Esophagus mucosa (tissue), 1 donor: ENCODE data around the gene PSMD9. TPM values are rescaled to one million over a fixed set of nuclear protein-coding genes. Genes with fewer than 3 reads are reported as not detected.
"Not testable (repeated sequence)": the region's sequence is repeated elsewhere in the genome, so short reads cannot be mapped to it uniquely, and the experiment has no call there.

Experiments used
- ATAC-seq: fragments of 200-7000 bp; cut with Tn5 transposase; one replicate; pipeline ENCODE4 v1.9.1; 2020
- total RNA-seq: library from RNA; stranded (reverse); gene quantifications from one replicate; pipeline ENCODE4 v1.2.4, GENCODE V29; 2023
- donor health status: DM: yes; HTN: yes; CAD: no.

Gene PSMD9
- total RNA-seq, 1 donor from 2014 or later = 48.7 TPM

DNA sequence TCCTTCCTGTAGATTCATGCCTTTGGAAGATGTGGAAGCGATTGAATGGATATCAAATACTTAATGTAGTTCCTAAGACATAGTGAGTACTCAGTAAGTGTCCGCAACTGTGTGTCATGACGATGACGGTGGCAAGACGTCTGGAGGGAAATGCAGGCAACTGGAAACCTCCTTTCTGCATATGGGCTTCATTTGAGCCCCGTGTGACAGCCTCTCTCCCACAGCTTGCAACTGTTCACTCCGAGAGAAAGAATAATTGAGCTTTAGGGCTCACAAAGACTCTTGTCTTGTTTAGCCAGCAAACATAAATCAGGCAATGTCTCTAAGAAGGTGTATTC is 36.7 kb downstream of the PSMD9 start:
- ATAC-seq = no peak

DNA sequence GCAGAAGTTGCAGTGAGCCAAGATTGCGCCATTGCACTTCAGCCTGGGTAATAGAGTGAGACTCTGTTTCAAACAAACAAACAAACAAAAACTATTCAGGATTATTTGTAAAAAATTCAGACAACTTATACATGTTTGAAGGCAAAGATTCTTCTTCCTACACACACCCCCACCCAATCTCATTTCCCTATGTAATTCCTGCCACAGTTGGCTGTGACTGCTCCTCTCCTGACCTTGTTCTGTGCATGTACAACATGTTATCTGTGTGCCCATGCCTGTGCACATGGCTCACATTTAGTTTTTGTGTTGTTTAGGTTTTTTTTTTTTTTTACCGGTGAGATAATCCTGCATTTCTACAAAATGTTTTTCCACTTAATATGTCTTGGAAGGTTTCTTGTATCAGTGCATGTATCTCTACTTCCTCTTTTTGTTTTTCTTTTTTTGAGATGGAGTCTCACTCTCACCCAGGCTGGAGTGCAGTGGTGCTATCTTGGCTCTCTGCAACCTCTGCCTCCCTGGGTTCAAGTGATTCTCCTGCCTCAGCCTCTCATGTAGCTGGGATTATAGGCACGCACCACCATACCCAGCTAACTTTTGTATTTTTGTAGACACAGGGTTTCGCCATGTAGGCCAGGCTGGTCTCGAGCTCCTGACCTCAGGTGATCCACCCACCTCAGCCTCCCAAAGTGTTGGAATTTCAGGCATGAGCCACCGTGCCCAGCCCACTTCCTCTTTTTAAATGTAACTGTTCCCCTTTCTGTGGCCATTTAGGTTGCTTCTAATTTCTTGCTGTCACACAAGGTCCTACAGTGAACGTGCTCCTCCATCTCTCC is 38.5 kb downstream of the PSMD9 start:
- ATAC-seq = no peak

DNA sequence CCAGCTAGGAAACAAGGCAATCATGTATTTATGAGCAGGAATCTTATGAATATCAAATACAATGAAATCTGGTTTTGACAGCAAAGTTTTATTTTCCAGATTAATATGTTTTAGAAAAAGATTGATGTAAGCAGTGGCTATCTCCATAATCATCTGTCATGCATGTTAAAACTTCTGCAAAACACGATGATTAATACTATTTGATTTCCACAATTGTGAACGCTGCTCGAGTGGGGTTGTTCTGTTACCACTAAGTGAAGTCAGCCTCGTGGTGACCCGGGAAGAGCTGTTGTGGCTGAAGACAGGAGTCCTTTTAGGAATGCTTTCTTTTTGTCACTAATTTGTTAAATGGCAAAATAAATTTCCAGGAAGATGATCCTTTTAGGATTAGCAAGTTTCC is 39.2 kb downstream of the PSMD9 start:
- ATAC-seq = no peak

DNA sequence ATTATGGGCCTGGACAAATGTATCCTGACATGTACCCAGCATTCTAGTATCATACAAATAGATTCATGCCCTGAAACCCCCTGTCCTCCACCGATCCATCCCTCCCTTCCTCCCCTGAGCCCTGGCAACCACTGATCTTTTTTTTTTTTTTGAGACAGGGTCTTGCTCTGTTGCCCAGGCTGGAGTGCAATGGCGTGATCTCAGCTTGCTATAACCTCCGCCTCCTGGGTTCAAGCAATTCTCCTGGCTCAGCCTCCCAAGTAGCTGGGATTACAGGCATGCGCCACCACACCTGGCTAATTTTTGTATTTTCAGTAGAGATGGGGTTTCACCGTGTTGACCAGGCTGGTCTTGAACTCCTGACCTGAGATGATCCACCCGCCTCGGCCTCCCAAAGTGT is 41.0 kb downstream of the PSMD9 start:
- not testable (repeated sequence) for ATAC-seq

DNA sequence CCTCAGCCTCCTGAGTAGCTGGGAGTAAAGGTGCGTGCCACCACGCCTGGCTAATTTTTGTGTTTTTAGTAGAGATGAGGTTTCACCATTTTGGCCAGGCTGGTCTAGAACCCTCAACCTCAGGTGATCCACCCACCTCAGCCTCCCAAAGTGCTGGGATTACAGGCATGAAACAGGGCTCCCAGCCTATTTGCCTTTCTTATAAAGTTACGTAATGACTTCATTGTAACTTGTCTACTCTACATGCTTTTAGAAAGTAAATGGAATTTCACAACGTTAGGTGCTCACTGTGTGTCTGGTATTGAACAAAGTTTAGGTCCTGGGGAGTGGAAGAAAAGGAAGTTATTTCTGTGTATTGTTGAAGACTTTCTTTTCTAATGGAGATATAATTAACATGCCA is 42.3 kb downstream of the PSMD9 start:
- ATAC-seq = no peak

DNA sequence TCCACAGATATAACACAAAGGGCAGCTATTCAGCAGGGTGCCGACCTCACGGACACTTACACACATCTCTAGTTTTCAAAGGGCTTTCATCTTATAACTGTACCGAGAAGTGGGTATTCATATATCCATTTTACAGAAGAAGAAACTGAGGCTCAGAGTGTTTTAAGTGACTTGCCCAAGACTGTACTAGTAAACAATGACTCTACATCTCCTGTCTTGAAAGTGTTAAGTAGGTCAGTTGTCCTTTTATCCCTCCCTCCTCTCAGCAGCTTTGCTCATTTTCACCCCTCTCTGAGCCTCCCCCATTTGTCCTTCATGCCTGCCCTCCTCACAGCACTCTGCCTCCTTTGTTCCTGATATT is 43.6 kb downstream of the PSMD9 start:
- no peak for ATAC-seq

DNA sequence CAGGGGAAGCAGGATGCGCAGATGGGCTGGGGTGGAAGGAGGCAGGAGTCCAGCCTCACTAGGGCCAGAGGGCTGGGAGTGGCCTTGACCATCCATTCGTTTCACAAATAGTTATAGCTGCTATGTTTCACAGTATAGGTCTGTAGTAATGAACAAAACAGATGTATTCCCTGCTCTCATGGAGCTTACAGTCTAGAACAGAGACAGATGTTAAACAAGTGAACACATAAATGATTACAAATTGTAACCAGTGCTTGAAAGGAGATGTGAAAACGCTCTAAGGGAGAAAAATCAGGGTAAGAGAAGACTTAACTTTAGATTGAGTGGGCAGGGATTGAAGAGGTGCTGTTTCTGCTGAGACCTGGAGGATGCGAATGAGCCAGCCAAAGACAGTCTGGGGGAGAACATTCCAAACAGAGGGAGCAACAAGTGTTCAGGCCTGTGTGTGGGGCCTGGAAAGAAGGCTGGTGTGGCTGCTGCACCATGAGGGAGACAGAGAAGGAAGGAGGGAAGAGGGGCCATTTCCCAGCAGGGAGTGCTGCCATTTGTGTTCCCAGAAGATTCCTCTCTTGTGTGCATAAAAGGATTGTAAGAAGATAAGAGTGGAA is 44.4 kb downstream of the PSMD9 start:
- no peak for ATAC-seq

DNA sequence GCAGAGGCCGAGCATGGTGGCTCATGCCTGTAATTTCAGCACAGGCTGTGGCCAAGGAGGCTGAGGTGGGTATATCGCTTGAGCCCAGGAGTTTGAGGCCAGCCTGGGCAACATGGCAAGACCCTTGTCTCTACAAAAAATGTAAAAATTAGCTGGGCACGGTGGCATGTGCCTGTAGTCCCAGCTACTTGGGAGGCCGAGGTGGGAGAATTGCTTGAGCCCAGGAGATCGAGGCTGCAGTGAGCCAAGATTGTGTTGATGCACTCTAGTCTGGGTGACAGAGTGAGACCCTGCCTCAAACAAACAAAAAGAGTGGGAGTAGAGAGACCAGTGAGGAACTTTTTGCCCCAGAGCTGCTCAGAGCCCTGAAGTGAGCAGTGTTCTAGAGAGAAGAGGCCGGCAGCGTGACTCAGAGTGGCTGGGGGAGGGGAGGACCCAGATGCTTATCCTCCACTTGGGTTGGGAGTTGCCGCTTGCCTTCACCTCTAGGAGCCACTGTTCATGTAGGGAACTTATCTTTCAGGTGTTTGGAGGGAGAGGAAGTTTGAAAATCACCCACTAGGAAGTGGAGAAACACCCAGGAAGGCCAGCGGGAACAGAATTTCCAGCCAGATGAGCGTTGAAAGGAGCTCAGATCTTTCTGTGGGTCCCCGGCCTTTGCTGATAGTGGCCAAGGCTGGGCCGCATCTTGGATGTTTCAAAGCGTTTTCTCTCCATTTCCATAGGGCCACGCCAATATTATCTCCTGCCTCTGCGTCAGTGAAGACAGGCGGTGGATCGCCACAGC is 45.1 kb downstream of the PSMD9 start:
- ATAC-seq = no peak

DNA sequence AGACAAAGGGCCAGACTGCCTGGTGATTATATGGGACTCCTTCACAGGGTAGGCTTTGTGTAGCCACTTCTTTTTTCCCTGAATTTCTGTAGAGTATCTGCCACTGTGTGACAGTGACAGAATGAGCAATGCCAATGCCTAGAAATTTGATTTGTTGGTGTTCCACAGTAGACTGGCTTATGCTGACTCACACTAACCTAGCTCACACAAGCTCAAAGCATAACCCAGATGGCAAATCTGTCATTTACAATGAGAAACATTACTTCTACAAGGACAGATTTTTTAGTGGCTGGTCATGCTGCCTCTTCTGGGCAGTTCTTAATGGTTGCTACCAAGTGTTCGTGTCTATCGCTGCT is 45.7 kb downstream of the PSMD9 start:
- no peak for ATAC-seq

DNA sequence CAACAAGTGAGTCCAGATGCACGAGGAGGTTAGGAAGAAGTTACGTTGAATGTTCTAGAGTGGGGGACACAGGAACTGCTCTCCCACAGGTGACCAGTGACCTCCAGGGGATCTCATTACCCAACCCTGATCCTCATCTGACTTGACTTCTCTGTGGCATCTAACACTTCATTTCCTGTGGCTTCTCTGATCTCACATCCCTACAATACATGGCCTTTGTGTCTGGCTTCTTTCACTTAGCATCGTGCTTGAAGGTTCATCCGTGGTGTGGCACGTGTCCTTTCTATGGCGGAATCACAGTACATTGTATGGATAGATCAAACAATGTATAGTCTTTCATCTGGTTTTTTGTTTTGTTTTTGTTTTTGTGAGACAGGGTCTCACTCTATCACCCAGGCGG is 49.1 kb downstream of the PSMD9 start:
- ATAC-seq = no peak

DNA sequence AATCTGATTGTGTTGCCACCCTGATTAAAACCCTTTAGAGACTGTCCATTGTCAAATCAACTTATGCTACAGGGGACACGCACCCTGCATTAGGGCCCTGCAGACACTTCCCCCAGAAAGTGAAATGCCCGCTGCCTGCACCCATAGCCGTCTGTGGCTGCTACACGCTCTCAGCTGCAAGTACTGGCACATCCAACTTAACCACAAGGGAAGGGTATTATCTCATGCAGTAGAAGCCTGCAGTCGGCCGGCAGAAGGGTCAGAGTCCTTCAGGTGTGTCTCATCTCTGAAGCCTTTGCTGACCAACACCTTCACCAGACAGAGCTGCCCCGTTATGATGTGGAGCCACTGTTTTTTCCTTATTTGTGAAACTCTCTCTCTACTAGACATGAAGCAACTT is 50.6 kb downstream of the PSMD9 start:
- peak; percentile 44 for ATAC-seq

DNA sequence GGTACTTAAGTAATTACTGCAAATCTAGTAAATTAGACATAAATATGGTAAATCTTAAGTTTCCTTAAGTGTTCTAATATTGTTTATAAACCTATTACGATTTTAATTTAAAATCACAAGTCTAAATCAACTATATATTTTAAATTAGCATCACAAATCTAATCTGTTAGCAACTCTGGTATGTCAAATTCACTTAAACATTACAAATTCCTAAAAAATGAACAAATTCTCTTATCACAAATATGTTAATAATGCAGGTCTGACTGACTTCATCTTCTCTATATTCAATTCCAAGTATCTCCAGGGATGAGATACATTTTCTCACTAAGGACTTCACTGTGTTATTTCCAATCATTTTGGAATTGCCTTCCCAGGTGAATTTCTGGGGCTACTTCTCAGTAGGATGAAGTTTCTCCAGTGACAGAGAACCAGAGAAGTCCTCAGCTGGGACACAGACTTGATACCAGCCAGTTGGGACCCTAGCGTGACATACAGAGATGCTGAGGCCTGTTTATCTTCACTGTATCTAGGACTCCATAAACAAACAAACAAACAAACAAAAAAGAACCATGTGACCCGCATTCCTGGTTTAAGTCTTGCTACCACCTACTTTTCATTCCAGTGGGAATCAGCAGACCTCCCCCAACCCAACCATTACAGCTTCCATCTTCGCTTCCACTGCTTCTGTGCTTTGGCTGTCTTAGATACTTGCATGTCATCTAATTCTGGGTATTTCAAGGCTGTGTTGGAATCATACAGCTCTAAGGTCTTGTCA is 51.6 kb downstream of the PSMD9 start:
- no peak for ATAC-seq

DNA sequence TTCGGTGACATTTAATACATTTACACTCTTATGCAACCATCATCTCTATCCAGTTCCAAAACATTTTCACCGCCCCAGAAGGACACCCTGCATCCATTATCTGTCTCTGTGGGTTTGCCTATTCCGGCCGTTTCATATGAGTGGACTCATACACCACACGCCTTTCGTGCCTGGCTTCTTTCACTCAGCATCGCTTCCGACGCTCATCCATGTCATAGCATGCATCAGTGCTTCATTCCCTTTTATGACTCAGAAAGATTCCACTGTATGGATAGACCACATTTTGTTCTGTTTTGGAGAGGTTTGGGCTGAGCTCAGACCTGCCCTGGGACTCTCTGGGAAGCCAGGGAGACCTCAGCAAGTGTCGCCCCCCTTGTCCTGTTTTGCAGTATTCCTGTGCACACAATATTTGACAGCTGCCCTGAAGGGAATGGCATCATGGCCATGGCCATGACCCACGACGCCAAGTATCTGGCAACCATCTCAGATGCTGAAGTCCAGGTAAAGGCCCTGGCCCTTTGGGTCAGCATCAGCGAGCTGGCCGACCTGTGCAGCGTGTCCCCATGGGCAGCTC is 53.6 kb downstream of the PSMD9 start:
- peak; percentile 77 for ATAC-seq

DNA sequence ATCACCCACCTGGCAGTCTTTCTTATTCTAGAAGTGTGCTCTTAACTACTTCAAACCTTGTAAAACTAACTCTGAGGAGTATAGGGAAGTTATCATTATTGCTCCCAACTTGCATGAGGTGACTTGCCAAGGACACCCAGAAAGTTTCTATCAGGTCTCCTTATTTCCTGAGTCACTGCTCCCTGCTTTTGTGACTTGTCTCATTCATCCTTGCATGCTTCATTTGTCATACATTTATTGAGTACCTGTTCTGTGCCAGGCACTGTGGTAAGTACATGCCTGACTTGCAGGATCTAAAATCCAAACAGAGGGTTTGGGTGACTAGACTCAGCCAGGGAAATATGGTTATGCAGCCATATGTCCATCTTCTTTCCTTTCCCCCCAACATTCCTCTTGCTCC is 55.3 kb downstream of the PSMD9 start:
- ATAC-seq = peak; percentile 43

DNA sequence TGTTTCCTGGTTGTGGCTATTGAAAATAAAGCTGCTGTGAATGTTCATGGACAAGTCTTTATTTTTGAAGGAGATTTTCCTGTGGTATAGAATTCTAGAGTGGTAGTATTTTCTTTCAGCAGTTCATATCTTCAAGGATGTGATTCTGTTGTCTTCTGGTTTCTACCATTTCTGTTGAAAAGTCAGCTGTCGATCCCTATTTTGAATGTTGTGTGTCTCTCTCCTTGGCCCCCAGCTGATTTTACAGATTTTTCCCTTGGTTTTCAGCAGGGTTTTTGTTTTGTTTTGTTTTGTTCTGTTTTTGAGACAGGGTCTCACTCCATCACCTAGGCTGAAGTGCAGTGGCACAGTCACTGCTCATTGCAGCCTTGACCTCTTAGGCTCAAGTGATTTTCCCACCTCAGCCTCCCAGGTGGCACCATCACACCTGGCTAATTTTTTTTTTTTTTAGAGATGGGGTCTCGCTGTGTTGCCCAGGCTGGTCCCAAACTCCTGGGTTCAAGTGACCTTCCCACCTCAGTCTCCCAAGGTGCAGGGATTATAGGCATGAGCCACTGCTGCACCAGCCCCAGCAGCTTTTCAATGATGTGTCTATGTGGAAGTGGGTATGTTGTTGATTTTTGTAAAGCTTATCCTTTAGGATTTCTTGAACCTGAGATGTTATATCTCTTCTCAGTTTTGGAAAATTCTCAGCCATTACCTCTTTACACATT is 57.9 kb downstream of the PSMD9 start:
- no peak for ATAC-seq

DNA sequence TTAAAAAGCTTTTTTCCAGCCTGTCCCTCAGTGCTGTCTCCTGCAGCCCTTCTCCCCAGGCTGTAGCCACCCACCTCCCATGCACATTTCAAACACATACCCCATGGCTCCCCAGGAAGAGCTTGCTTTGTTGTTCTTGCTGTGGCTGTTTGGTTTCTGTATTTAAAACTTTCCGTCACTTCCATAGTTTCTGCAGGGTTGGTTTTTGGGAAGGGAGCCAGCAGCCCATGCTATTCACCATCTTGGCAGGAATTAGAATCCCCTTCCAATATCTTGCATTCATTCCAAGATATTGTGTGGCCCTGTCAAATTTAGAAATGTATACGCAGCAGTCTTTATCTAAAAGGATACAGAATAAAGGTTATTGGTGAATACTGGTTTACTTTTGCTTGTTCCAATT is 59.4 kb downstream of the PSMD9 start:
- ATAC-seq = no peak

DNA sequence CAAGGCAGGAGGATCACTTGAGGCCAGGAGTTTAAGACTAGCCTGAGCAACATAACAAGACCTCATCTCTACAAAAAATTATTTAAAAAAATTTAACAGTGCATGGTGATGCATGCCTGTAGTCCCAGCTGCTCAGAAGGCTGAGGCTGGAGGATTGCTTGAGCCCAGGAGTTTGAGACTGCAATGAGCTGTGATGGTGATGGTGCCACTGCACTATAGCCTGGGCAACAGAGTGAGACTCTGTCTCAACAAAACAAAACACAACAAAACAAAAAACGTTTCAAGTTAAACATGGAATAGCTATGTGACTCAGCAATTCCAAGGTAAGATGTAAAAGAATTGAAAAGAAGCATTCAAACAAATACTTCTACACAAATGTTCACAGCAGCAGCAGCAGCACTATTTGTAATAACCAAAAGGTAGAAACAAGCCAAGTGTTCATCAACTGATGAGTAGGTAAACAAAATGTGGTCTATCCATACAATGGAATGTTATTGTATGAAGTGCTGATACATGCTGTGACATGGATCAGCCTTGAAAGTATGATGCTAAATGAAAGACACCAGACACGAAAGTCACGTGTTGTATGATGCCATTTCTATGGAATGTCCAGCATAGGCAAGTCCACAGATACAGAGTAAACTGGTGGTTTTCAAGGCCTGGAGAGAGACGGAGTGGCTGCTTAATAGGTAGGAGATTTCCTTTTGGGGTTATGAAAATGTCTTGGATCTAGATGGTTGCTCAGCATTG is 61.2 kb downstream of the PSMD9 start:
- ATAC-seq = peak; percentile 74

DNA sequence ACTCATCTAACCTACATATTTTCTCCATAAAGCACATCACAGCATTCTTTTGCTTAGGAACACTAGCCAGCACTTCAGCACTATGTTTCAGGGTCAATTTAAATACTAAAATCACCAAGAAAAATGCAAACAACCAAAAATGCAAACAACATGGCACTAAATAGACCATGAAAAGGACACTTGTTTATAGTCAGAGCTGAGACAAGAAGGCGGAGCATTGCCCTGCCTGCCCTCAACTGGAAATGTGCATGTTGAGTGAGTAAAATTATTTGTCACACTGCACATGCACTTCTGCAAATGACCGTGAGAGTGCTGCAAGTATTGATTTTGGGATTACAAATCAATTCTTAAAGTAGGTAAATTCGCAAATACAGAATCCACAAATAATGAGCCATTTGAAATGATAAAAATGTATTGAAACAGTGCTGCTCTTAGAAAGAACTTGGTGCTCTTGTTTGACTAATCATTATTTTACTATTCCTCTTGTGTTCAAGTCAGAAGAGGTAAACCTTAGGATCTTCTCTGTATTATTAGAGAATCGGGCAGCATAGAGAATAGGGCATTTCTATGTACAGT is 64.6 kb downstream of the PSMD9 start:
- ATAC-seq = no peak

DNA sequence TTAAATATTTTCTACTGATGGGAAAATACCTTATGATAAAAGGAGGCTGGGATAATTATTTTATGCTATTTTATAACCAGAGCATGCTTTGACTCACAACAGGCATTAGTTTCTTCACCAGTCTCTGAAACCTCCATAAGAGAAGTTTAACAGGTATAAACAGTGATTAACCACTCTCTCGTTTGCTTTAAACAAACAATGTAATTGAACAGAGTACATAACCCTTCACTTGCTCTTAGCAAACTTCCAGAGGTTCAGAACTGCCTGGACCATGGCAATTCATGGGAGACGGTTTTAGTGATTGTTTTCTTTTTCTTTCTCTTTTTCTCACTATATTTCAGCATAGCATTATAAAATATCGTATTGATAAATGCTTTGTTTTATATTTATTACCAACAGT is 65.1 kb downstream of the PSMD9 start:
- ATAC-seq = no peak

DNA sequence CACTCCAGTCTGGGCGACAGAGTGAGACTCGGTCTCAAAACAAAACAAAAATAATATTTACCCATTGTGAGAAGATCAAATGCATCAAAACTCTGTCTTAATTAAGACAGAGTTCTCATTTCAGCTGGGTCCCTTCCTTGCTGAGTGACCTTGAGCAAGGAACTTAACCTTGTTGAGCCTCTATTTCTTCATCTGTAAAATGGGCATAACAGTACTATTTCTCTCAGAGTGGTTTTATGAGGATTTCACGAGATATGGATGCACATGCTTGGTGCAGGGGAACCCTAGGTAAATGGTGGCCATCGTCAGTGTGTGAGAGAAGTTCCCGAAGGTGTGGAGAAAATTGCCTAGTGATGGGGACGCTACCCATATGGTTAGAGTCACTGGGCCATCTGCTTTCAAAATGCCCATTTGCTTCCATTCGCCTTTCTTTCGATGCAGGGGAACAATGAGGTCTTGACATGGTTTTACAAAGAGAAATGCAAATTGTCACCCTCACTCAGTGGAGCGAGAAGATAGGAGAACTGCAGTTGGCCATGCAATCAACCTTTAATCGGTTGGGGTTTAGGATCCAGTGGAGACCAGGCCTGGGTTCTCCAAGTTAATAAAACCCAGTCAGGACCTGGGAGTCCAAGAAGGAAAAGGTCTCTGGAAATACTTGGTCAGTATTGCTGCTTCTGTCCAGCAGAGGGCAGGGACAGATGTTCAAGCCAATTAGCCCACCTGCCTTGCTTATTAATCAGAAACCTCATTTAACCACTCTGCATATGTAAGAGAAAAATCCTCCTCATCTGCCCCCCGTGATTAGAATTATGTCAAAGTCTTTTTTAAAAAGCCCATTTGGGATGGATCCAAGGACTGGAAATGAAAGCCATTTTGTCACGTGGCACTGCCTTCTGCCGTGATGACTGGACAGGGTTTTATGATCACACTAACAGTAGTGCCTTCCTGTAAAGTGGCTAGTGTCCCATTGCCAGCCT is 67.0 kb downstream of the PSMD9 start:
- no peak for ATAC-seq
